SK-N-SH treated with all-trans-retinoic acid at 6 μM for 48 hours (cell line): Measurements from ENCODE around the gene SSRP1.

Experiments
- ATAC-seq: fragments of 200-7000 bp; cut with Tn5 transposase; 3 replicates; pipeline ENCODE4 v1.9.1; 2020; ENCODE audit warnings: mild to moderate bottlenecking, moderate library complexity
- ARNTL ChIP-seq: fragments of 450-650 bp; formaldehyde crosslinking; IDR thresholded peaks from 2 replicates; pipeline ENCODE4 v1.5.0; 2020; ENCODE audit warnings: low read depth, mild to moderate bottlenecking, moderate library complexity, borderline replicate concordance
- BACH2 ChIP-seq: fragments of 250-450 bp; sonication (Bioruptor Pico); IDR thresholded peaks from 2 replicates; pipeline ENCODE4 v1.9.0; 2021; ENCODE audit warnings: mild to moderate bottlenecking, borderline replicate concordance
- CSDC2 ChIP-seq: fragments of 250-450 bp; sonication (Bioruptor Pico); IDR thresholded peaks from 2 replicates; pipeline ENCODE4 v1.5.0; 2020; ENCODE audit warnings: mild to moderate bottlenecking, moderate library complexity
- CSRNP3 ChIP-seq: fragments of 250-450 bp; sonication (Bioruptor Pico); IDR thresholded peaks from 2 replicates; pipeline ENCODE4 v1.5.1; 2021; ENCODE audit warnings: mild to moderate bottlenecking, moderate library complexity
- ESRRG ChIP-seq: fragments of 250-450 bp; sonication (Bioruptor Pico); IDR thresholded peaks from 2 replicates; pipeline ENCODE4 v1.6.1; 2021; ENCODE audit warnings: mild to moderate bottlenecking
- GLIS3 ChIP-seq: fragments of 250-450 bp; sonication (Bioruptor Pico); IDR thresholded peaks from 2 replicates; pipeline ENCODE4 v1.5.0; 2020; ENCODE audit warnings: mild to moderate bottlenecking, moderate library complexity
- ISL1 ChIP-seq: fragments of 250-450 bp; sonication (Bioruptor Pico); IDR thresholded peaks from 2 replicates; pipeline ENCODE4 v2.1.2; 2022; ENCODE audit warnings: mild to moderate bottlenecking, moderate library complexity
- OSR1 ChIP-seq: fragments of 250-450 bp; sonication (Bioruptor Pico); IDR thresholded peaks from 2 replicates; pipeline ENCODE4 v1.8.0; 2022; ENCODE audit warnings: moderate library complexity, mild to moderate bottlenecking, inconsistent platforms
- PATZ1 ChIP-seq: fragments of 250-450 bp; sonication (Bioruptor Pico); IDR thresholded peaks from 2 replicates; pipeline ENCODE4 v1.8.0; 2020; ENCODE audit warnings: mild to moderate bottlenecking, moderate library complexity, borderline replicate concordance
- POU6F1 ChIP-seq: fragments of 250-450 bp; sonication (Bioruptor Pico); IDR thresholded peaks from 2 replicates; pipeline ENCODE4 v1.8.0; 2021; ENCODE audit warnings: low read depth, mild to moderate bottlenecking, moderate library complexity, borderline replicate concordance
- PPARA ChIP-seq: fragments of 250-450 bp; sonication (Bioruptor Pico); IDR thresholded peaks from 2 replicates; pipeline ENCODE4 v1.5.0; 2020; ENCODE audit warnings: mild to moderate bottlenecking, borderline replicate concordance
- RARB ChIP-seq: fragments of 250-450 bp; sonication (Bioruptor Pico); IDR thresholded peaks from 2 replicates; pipeline ENCODE4 v1.8.0; 2021; ENCODE audit warnings: mild to moderate bottlenecking, moderate library complexity
- SNAI2 ChIP-seq: fragments of 250-450 bp; sonication (Bioruptor Pico); IDR thresholded peaks from 2 replicates; pipeline ENCODE4 v1.5.0; 2020; ENCODE audit warnings: mild to moderate bottlenecking, moderate library complexity
- TCF4 ChIP-seq: fragments of 250-450 bp; sonication (Bioruptor Pico); IDR thresholded peaks from 2 replicates; pipeline ENCODE4 v1.8.0; 2021; ENCODE audit warnings: mild to moderate bottlenecking, moderate library complexity, borderline replicate concordance
- TSHZ2 ChIP-seq: fragments of 250-450 bp; sonication (Bioruptor Pico); IDR thresholded peaks from 2 replicates; pipeline ENCODE4 v1.5.0; 2020; ENCODE audit warnings: mild to moderate bottlenecking, moderate library complexity
- ZC3H10 ChIP-seq: fragments of 250-450 bp; sonication (Bioruptor Pico); IDR thresholded peaks from 2 replicates; pipeline ENCODE4 v1.5.1; 2021; ENCODE audit warnings: mild to moderate bottlenecking, moderate library complexity
- ZFP30 ChIP-seq: fragments of 450-650 bp; formaldehyde crosslinking; IDR thresholded peaks from 2 replicates; pipeline ENCODE4 v1.5.0; 2022; ENCODE audit warnings: mild to moderate bottlenecking, moderate library complexity
- ZNF565 ChIP-seq: fragments of 450-650 bp; formaldehyde crosslinking; conservative IDR thresholded peaks from 2 replicates; pipeline ENCODE4 v1.5.0; 2020; ENCODE audit warnings: low read depth, mild to moderate bottlenecking, moderate library complexity
- ZNF8 ChIP-seq: fragments of 450-650 bp; formaldehyde crosslinking; IDR thresholded peaks from 2 replicates; pipeline ENCODE4 v1.5.0; 2020; ENCODE audit warnings: mild to moderate bottlenecking, moderate library complexity
- TF ChIP-seq, protein P1 (sequence below): fragments of 250-450 bp; sonication (Bioruptor Pico); IDR thresholded peaks from 2 replicates; pipeline ENCODE4 v1.5.1; 2020; ENCODE audit warnings: low read depth, mild to moderate bottlenecking, moderate library complexity

Gene SSRP1

DNA sequence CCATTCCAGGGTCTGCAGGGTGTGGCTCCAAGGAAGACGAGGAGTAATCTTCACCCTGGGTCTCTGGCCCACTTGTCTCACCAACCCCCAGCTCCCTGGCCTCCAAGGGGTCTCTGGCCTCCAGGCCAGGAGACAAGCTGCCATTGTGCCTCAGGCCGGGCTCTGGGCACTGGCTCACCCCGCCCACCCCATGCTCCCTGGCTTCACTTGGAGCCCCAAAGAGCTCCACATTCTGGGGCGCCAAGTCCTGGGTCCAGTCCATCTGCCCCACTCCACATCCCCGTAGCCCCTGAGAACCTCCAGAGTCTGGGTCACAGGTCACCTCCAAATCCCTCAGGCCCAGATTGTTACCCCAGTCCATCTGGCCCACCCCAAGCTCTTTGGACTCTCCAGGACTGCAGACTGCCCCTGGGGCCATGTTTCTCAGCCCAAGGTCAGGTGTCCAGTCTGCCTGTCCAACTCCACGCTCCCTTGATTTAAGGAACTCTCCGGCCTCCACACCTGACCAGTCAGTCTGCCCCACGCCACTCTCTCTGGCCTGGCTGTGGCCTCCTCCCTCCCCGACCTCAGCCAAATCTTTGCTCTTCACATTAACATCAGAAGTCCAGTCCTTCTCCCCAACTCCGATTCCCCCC, 27.1 kb downstream of the SSRP1 start (continued):
- TF ChIP-seq POU6F1 = no peak

DNA sequence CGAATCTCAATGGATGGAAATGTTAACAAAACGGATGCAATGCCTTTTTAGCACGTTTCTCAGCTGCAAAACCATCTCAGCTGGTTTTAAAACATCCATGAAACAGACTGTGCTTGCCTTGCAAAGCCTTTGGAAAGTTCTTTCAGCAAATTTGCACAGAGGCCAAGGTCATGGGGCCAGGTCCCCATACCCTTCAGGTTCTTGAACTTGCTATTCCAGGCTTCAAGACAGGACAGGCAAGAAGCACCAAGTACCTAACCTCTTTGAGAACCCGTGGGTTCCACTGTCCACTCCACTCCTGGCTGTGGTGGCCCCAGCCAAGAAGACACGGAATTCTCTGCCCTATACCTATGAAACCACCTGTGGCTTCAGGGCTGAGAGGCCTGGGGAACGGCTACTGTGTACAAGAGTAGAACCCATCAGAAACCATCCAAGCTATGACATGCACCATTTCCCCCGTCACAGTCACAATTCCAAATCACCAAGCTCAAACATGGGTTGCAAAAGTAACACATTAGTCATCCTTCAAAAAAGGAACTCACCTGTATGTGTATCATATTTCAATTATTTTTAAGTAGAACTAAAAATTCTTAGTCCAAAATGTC, 27.9 kb downstream of the SSRP1 start:
- no peak for ATAC-seq
- TF ChIP-seq GLIS3 (CRISPR knock-in tag) (no peak), RARB (no peak), TSHZ2 (CRISPR knock-in tag) (no peak), POU6F1 (no peak), ZNF8 (no peak), PPARA (no peak)
- TF ChIP-seq, all 23 proteins: peak for 0

- TF ChIP-seq, protein P1, sequence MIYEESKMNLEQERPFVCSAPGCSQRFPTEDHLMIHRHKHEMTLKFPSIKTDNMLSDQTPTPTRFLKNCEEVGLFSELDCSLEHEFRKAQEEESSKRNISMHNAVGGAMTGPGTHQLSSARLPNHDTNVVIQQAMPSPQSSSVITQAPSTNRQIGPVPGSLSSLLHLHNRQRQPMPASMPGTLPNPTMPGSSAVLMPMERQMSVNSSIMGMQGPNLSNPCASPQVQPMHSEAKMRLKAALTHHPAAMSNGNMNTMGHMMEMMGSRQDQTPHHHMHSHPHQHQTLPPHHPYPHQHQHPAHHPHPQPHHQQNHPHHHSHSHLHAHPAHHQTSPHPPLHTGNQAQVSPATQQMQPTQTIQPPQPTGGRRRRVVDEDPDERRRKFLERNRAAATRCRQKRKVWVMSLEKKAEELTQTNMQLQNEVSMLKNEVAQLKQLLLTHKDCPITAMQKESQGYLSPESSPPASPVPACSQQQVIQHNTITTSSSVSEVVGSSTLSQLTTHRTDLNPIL = no peak
- TF ChIP-seq TCF4 (CRISPR knock-in tag) (no peak), ZC3H10 (CRISPR knock-in tag) (no peak)
- no peak for ATAC-seq
Measured at GRCh38 chr11:57306940-57307565, 28.6 kb downstream of the SSRP1 start.

GRCh38 chr11:57306161-57306876, 29.4 kb downstream of the SSRP1 start:
- no peak for ATAC-seq
- TF ChIP-seq ESRRG (CRISPR knock-in tag) = no peak
- TF ChIP-seq ARNTL (CRISPR knock-in tag) = no peak
- TF ChIP-seq TSHZ2 (CRISPR knock-in tag) = no peak
- TF ChIP-seq SNAI2 (CRISPR knock-in tag) = no peak
- TF ChIP-seq CSDC2 (CRISPR knock-in tag) = no peak
- TF ChIP-seq PATZ1 (CRISPR knock-in tag) = no peak
- no peak for TF ChIP-seq CSRNP3 (CRISPR knock-in tag)
- no peak for TF ChIP-seq GLIS3 (CRISPR knock-in tag)
- TF ChIP-seq ISL1 (CRISPR knock-in tag) = no peak
- TF ChIP-seq ZFP30 (CRISPR knock-in tag) = no peak
- TF ChIP-seq BACH2 (CRISPR knock-in tag) = no peak
- no peak for TF ChIP-seq OSR1 (CRISPR knock-in tag)
- no peak for TF ChIP-seq ZNF565 (CRISPR knock-in tag)
